ENCODE results near the gene SFMBT2. TPM values are rescaled to one million over a fixed set of nuclear protein-coding genes. Genes with fewer than 3 reads are reported as not detected.
"Not testable (repeated sequence)": the region's sequence is repeated elsewhere in the genome, so short reads cannot be mapped to it uniquely, and the experiment has no call there.

The SFMBT2 gene
- total RNA-seq, 1 experiment from 2014 or later = 1.3 TPM

DNA sequence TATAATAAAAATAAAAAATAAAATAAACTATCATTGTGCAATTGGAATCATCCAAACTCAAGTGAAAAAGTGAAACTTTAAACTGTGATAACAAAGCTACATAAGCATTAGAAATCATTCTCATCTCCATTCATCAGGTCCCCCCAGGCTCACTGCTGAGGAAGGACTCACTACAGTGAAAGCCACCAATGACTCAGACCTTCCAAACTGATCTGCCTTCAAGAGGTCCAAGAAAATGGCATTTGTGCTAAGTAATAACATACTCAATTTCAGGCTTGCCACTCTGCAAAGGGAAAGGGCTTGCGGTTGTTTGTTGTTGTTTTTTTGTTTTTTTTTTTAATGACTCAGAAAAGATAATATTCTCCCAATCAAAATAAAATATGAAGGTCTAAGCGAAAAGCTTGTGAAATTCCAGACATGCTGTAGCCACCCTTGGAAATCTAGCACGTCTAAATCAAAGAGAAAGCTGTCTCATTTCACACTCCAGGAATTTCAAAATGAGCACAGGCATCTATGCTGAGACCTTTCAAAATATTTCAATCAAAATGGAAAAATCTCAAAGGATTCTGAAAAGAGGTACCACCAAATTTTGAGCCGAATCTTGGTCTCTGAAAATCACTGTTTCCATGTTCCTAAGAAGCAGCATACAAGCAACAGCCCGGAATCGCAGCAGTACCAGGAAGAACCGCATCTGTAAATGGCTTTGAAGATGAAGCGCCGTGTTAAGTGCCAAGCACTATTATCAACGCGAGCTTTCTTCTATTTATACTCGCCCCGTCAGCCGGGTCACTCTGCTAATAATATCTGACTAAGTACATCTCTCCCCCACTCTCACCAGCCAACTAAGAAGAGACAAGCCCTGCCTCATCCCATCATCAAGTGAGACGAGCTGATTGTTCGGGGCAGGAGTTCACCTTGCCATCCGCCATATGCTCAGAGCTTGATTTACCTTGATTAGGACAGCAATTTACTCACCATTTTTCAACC, 13.5 kb downstream of the SFMBT2 start:
- ChIA-PET POLR2A (no interaction called here), CTCF (no interaction called here)
- in situ Hi-C loops (cut with HindIII; ENCODE audit: low pct_unique_long_range_greater_than_20kb, low sequenced_read_pairs) = no loop called here
- Histone ChIP-seq H3K9me3 (ENCODE audit: control insufficient read depth, insufficient read depth, low read depth, low read length) (no peaks in the 10 kb centered on the region), H3K4me3 (ENCODE audit: low read depth in 2 of 2, low read length in 2 of 2) (no peak overlapping the region), H3K36me3 (ENCODE audit: control insufficient read depth, insufficient read depth, low read length) (no peaks in the 10 kb centered on the region), H3K27ac (ENCODE audit: low read length) (no peak overlapping the region), H3K27me3 (ENCODE audit: control insufficient read depth, insufficient read depth, low read length) (no peaks in the 10 kb centered on the region), H3K4me1 (ENCODE audit: control insufficient read depth, insufficient read depth, low read length) (no peaks in the 10 kb centered on the region; the same call in 1 of the 2 replicates)
- TF ChIP-seq TCF7L2 (IDR thresholded peaks at IDR 0.05; ENCODE audit: low read depth, low read length) = no peak
- TF ChIP-seq, protein P1, sequence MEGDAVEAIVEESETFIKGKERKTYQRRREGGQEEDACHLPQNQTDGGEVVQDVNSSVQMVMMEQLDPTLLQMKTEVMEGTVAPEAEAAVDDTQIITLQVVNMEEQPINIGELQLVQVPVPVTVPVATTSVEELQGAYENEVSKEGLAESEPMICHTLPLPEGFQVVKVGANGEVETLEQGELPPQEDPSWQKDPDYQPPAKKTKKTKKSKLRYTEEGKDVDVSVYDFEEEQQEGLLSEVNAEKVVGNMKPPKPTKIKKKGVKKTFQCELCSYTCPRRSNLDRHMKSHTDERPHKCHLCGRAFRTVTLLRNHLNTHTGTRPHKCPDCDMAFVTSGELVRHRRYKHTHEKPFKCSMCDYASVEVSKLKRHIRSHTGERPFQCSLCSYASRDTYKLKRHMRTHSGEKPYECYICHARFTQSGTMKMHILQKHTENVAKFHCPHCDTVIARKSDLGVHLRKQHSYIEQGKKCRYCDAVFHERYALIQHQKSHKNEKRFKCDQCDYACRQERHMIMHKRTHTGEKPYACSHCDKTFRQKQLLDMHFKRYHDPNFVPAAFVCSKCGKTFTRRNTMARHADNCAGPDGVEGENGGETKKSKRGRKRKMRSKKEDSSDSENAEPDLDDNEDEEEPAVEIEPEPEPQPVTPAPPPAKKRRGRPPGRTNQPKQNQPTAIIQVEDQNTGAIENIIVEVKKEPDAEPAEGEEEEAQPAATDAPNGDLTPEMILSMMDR (IDR thresholded peaks at IDR 0.05) = no peak
- no peak for ATAC-seq
- intact Hi-C loops (cut with micrococcal nuclease; ENCODE audit: unreplicated experiment) = no loop called here
- DNase-seq (ENCODE audit: low read depth, low spot score) = no peak
- BruUV-seq (replicated peaks) = no TSS peak

DNA sequence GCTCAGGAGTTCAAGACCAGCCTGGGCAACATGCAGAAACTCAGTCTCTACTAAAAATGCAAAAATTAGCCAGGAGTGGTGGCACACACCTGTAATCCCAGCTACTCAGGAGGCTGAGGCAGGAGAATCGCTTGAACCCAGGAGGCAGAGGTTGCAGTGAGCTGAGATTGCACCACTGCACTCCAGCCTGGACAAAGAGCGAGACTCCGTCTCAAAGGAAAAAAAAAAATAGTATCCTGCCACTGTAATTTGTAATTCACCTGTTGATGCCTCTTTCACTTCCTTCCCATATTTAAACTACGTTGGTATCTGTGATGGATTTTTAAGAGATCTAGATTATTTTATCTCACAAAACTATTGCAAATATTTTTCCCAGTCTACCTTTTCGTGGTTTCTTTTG, 18.5 kb downstream of the SFMBT2 start:
- POLR2A ChIA-PET; DNase-seq (ENCODE audit: low read depth, low spot score); intact Hi-C loops (cut with micrococcal nuclease; ENCODE audit: unreplicated experiment); ATAC-seq; H3K36me3 ChIP-seq (ENCODE audit: control insufficient read depth, insufficient read depth, low read length); in situ Hi-C loops (cut with HindIII; ENCODE audit: low pct_unique_long_range_greater_than_20kb, low sequenced_read_pairs); H3K4me1 ChIP-seq (ENCODE audit: control insufficient read depth, insufficient read depth, low read length); H3K27me3 ChIP-seq (ENCODE audit: control insufficient read depth, insufficient read depth, low read length); CTCF ChIA-PET; H3K4me3 ChIP-seq (ENCODE audit: low read depth in 2 of 2, low read length in 2 of 2); H3K9me3 ChIP-seq (ENCODE audit: control insufficient read depth, insufficient read depth, low read depth, low read length); H3K27ac ChIP-seq (ENCODE audit: low read length); BruUV-seq (replicated peaks): not testable (repeated sequence)

DNA sequence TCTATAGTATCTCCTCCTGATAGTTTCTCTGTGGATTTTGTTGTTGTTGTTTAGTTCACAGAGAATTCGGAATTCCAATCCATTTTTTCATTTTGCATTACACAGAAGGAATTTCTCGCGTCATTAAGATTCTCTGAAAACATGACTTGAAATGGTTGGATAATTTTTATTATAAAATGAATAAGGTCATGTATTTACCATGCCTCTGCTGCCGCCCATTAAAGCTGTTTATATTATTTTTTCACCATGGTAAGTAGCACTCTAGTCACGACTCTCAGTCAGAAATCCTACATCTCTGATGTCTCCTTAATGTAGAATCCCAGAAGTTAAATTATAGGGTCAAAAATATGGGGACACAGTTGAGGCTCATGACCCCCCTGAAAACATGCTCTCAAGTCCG, 19.1 kb downstream of the SFMBT2 start:
- ATAC-seq = no peak
- no peak overlapping the region for H3K4me3 ChIP-seq (ENCODE audit: low read depth in 2 of 2, low read length in 2 of 2)
- no peak overlapping the region for H3K27ac ChIP-seq (ENCODE audit: low read length)
- in situ Hi-C loops (cut with HindIII; ENCODE audit: low pct_unique_long_range_greater_than_20kb, low sequenced_read_pairs) (no loop called here), intact Hi-C loops (cut with micrococcal nuclease; ENCODE audit: unreplicated experiment) (no loop called here)
- CTCF ChIA-PET = no interaction called here
- no peaks in the 10 kb centered on the region for H3K9me3 ChIP-seq (ENCODE audit: control insufficient read depth, insufficient read depth, low read depth, low read length)
- H3K27me3 ChIP-seq (ENCODE audit: control insufficient read depth, insufficient read depth, low read length) = no peaks in the 10 kb centered on the region
- POLR2A ChIA-PET = no interaction called here
- TF ChIP-seq, protein P1 (IDR thresholded peaks at IDR 0.05) = no peak
- TF ChIP-seq TCF7L2 (IDR thresholded peaks at IDR 0.05; ENCODE audit: low read depth, low read length) = no peak
- TF ChIP-seq SIN3A (IDR thresholded peaks at IDR 0.05; ENCODE audit: borderline replicate concordance, insufficient read depth, low read depth, low read length) = no peak
- TF ChIP-seq, protein P2, sequence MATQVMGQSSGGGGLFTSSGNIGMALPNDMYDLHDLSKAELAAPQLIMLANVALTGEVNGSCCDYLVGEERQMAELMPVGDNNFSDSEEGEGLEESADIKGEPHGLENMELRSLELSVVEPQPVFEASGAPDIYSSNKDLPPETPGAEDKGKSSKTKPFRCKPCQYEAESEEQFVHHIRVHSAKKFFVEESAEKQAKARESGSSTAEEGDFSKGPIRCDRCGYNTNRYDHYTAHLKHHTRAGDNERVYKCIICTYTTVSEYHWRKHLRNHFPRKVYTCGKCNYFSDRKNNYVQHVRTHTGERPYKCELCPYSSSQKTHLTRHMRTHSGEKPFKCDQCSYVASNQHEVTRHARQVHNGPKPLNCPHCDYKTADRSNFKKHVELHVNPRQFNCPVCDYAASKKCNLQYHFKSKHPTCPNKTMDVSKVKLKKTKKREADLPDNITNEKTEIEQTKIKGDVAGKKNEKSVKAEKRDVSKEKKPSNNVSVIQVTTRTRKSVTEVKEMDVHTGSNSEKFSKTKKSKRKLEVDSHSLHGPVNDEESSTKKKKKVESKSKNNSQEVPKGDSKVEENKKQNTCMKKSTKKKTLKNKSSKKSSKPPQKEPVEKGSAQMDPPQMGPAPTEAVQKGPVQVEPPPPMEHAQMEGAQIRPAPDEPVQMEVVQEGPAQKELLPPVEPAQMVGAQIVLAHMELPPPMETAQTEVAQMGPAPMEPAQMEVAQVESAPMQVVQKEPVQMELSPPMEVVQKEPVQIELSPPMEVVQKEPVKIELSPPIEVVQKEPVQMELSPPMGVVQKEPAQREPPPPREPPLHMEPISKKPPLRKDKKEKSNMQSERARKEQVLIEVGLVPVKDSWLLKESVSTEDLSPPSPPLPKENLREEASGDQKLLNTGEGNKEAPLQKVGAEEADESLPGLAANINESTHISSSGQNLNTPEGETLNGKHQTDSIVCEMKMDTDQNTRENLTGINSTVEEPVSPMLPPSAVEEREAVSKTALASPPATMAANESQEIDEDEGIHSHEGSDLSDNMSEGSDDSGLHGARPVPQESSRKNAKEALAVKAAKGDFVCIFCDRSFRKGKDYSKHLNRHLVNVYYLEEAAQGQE (IDR thresholded peaks at IDR 0.05; ENCODE audit: insufficient read depth in 1 of 2, low read depth in 2 of 2, low read length in 1 of 2) = no peak
- TF ChIP-seq POLR2AphosphoS5 (IDR thresholded peaks at IDR 0.05; ENCODE audit: low read depth, low read length) = no peak
- H3K36me3 ChIP-seq (ENCODE audit: control insufficient read depth, insufficient read depth, low read length) = no peaks in the 10 kb centered on the region
- no TSS peak for BruUV-seq (replicated peaks)
- no peak for DNase-seq (ENCODE audit: low read depth, low spot score)
- H3K4me1 ChIP-seq (ENCODE audit: control insufficient read depth, insufficient read depth, low read length) = no peaks in the 10 kb centered on the region

DNA sequence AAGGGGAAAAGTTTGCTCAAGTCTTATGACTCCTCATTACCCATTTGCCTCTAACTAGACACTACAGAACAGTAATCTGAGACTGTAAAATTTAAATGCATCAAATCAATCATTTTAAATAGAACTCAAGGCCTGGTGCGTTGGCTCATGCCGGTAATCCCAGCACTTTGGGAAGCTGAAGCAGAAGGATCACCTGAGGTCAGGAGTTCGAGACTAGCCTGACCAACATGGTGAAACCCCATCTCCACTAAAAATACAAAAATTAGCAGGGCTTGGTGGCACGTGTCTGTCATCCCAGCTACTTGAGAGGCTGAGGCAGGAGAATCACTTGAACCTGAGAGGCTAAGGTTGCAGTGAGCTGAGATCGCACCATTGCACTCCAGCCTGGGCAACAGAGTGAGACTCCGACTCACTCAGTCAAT, 20.1 kb downstream of the SFMBT2 start:
- DNase-seq (ENCODE audit: low read depth, low spot score); H3K4me3 ChIP-seq (ENCODE audit: low read depth in 2 of 2, low read length in 2 of 2); H3K27ac ChIP-seq (ENCODE audit: low read length); intact Hi-C loops (cut with micrococcal nuclease; ENCODE audit: unreplicated experiment); H3K4me1 ChIP-seq (ENCODE audit: control insufficient read depth, insufficient read depth, low read length); CTCF ChIA-PET; POLR2A ChIA-PET; H3K9me3 ChIP-seq (ENCODE audit: control insufficient read depth, insufficient read depth, low read depth, low read length); BruUV-seq (replicated peaks); ATAC-seq; H3K36me3 ChIP-seq (ENCODE audit: control insufficient read depth, insufficient read depth, low read length); in situ Hi-C loops (cut with HindIII; ENCODE audit: low pct_unique_long_range_greater_than_20kb, low sequenced_read_pairs); H3K27me3 ChIP-seq (ENCODE audit: control insufficient read depth, insufficient read depth, low read length): not testable (repeated sequence)

All from Panc1 (cell line).